Omental fat pad (tissue), 4 donors: ENCODE results near the gene ZHX3. TPM values are rescaled to one million over a fixed set of nuclear protein-coding genes. Genes with fewer than 3 reads are reported as not detected.
"Not testable (repeated sequence)": the region's sequence is repeated elsewhere in the genome, so short reads cannot be mapped to it uniquely, and the experiment has no call there.

Experiments
- ATAC-seq: fragments of 150-250 bp; one replicate; pipeline ENCODE4 v1.9.1; 2016; ENCODE audit warnings: mild to moderate bottlenecking, moderate library complexity; ENCODE audit not compliant: low FRiP score
- DNase-seq: peaks from one replicate; pipeline ENCODE4 v3.0.0-alpha.2; 2019; ENCODE audit warnings: low spot score
- total RNA-seq, 4 donors: library from RNA; depleted of rRNA; stranded (reverse); fragments of >200 nt; gene quantifications; one replicate each; pipeline ENCODE4 v1.1.0, GENCODE V29; 2016
- TF ChIP-seq, protein P1 (sequence below), 3 donors: fragments of 450-650 bp; IDR thresholded peaks; one replicate each; pipeline ENCODE4 v1.5.1; 2016 to 2017; ENCODE audit warnings: antibody characterized with exemption in 3 of 3, mild to moderate bottlenecking in 3 of 3, moderate library complexity in 2 of 3

Gene ZHX3
- total RNA-seq, 4 donors from 2014 or later = 22.6 to 54.5 (median 45.0) TPM

DNA sequence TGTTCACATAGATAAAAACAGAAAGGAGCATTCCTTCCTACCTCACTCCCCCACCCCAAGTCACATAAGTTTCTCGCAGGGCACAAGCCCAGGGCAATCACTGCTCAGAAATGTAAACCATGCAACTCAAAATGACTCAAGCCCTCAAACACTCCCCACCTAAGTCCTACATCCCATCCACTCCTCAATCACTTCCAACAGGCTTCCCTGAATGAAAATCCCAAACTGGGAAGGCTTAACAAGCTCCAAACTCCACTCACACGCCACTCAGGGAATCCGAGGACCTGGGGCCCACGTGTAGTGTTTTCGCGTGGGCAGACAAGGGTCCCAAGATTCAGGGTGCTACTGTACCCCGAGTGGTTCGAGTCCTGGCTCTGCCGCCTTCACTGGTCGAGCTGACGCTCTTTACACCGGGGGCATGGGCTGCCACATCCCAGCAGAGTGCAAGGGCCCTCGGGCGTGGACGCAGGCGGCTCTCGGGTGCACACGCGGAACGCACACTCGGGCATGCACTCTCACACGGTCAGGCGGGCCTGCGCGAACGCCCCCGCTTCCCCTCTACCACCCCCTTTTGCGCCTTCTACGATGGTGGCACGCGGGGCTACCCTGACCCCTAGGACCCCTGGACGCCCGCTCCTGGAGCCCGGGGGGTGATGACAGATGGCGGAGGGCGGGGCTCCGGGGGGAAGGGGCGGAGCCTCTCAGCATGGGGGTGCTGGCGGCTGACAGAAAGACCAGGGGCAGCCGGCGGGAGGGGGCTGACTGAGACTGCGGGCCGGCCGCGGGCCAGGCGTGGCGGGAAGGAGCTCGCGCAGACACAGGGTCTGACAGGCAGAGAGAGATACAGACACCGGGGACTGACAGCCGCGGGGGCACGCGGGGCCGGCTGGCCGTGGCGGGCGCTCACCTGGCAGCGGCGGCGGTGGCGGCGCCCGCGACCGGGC is 657 bp downstream of the ZHX3 start:
- DNase-seq (peak; percentile 76), ATAC-seq (peak; percentile 85)
- TF ChIP-seq, protein P1, sequence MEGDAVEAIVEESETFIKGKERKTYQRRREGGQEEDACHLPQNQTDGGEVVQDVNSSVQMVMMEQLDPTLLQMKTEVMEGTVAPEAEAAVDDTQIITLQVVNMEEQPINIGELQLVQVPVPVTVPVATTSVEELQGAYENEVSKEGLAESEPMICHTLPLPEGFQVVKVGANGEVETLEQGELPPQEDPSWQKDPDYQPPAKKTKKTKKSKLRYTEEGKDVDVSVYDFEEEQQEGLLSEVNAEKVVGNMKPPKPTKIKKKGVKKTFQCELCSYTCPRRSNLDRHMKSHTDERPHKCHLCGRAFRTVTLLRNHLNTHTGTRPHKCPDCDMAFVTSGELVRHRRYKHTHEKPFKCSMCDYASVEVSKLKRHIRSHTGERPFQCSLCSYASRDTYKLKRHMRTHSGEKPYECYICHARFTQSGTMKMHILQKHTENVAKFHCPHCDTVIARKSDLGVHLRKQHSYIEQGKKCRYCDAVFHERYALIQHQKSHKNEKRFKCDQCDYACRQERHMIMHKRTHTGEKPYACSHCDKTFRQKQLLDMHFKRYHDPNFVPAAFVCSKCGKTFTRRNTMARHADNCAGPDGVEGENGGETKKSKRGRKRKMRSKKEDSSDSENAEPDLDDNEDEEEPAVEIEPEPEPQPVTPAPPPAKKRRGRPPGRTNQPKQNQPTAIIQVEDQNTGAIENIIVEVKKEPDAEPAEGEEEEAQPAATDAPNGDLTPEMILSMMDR (IDR thresholded peaks at IDR 0.05) = no peak

DNA sequence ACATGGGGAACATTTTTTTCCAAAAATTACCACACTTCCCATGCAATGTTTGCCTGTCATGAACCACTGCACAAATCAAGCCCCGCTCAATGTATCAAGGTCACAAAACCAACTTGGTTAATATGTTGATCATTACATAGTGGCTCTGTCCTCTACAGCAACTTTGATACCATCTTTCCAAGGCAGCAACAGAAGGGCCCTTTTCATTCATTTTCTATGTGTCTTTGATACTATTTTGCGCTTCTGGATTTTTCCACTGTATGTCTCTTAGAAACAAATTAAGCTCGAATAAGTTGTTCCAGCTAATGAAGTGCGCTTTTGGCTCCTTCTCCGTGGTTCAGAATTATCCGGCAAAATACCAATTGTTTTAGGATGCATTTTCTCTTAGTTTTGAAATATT is 1.5 kb downstream of the ZHX3 start:
- no peak for DNase-seq
- TF ChIP-seq, protein P1 (IDR thresholded peaks at IDR 0.05) = no peak
- no peak for ATAC-seq

DNA sequence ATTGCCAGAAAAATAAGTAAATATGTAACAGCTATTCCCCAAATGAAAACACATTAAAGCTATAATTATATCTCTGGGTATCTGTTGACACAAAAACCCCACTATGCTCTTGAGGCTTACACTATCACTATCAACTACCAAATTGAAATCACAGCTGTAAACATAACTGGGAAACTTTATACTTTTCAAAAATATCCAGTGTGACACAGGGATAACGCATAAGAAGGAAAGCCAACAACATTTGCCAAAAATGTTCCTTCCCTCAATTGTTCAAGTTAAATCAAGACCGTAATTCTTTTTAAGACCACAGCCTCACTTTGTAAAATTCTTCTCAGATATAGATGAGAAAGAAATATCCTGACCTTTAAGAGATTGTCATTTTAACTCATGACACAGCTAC is 3.1 kb downstream of the ZHX3 start:
- TF ChIP-seq, protein P1 (IDR thresholded peaks at IDR 0.05) = no peak
- no peak for DNase-seq
- ATAC-seq = no peak

DNA sequence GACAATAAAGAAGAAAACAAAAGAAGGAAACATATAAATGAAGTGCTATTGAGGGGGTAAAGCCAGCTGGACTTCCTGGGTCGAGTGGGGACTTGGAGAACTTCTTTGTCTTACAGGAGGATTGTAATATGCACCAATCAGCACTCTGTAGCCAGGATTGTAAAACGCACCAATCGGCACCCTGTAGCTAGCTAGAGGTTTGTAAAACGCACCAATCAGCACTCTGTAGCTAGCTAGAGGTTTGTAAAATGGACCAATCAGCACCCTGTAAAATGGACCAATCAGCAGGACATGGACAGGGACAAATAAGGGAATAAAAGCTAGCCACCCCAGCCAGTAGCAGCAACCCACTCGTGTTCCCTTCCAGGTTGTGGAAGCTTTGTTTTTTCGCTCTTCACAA is 5.5 kb downstream of the ZHX3 start:
- not testable (repeated sequence) for ATAC-seq, DNase-seq

DNA sequence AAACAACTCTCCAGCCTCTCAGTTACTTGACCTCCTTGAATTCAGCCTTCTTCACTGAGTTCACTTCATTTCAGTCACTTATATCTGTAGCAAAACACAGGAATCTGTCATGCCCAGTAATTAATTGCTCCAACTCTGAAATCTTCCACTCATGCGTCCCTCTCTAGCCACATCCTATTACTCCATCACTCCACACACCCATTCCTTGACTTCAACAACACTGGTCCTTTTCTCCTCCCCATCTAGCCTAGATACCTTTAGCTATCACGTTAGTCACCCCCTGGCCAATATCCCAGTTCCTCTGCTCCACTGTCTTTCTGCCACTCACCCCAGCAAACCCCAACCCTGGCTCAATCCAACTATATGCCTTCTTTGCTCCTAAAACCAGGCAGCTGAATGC is 7.7 kb downstream of the ZHX3 start:
- DNase-seq (no peak), ATAC-seq (no peak)
- TF ChIP-seq, protein P1 (IDR thresholded peaks at IDR 0.05) = no peak

DNA sequence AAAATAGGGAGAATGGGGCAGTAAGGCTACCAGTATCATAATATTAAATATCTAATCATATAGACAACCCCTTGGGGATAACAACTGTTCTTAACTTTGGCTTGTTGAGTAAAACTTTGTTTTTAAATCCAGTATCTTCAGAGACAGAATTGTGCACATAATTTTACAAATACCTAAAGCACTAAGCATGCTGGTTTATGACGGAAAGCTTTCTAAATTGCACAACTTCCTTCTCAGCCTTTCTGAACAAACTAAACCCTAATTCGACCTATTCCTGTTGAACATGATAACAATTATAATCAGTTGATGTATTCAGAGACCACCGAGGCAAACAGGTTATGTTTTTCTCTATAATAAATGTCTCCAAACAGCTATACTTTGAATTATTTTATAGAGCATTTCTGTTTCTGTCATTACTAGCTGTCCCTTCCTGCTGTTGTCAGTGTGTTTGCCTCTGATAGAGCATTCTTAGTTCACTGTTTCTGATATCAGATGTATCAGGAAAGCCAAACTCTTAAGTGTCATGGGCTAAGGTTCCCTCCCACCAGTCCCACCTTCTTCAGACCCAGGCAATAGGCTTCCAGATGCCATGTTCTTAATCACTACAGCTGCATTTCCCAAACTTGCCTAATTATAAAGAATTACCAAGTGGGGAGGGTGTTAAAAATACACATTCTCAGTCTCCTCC is 8.7 kb downstream of the ZHX3 start:
- ATAC-seq (peak; percentile 49), DNase-seq (no peak)
- TF ChIP-seq, protein P1 (IDR thresholded peaks at IDR 0.05) = no peak

DNA sequence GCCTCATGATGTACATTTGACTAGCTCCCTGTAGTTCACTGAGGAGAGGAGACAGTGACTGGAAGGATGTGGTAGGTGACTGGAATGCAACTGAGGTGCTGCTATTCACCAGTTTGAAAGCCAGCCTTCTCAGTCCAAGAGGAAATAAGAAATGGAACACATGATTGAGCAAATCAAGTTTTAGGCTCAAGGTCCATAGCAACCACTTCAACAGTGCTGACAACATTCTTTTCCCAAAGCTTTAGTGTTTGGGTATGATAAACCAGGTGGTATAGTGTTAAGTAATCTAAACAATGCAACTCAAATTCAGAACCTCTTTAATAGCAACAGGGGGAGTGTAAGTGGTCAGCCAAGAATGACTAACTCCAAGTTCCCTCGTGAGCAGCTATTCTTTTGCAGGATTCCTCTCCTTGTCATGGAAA is 9.2 kb downstream of the ZHX3 start:
- TF ChIP-seq, protein P1 (IDR thresholded peaks at IDR 0.05) = no peak
- DNase-seq = no peak
- ATAC-seq = peak; percentile 72
